HG03095 (cell line): ENCODE data around the gene SOS2.

Experiments used
- ATAC-seq: cut with Tn5 transposase; IDR thresholded peaks from one replicate; pipeline ENCODE4 v1.9.1; 2021; ENCODE audit warnings: moderate library complexity; ENCODE audit not compliant: unreplicated experiment

The SOS2 gene

DNA sequence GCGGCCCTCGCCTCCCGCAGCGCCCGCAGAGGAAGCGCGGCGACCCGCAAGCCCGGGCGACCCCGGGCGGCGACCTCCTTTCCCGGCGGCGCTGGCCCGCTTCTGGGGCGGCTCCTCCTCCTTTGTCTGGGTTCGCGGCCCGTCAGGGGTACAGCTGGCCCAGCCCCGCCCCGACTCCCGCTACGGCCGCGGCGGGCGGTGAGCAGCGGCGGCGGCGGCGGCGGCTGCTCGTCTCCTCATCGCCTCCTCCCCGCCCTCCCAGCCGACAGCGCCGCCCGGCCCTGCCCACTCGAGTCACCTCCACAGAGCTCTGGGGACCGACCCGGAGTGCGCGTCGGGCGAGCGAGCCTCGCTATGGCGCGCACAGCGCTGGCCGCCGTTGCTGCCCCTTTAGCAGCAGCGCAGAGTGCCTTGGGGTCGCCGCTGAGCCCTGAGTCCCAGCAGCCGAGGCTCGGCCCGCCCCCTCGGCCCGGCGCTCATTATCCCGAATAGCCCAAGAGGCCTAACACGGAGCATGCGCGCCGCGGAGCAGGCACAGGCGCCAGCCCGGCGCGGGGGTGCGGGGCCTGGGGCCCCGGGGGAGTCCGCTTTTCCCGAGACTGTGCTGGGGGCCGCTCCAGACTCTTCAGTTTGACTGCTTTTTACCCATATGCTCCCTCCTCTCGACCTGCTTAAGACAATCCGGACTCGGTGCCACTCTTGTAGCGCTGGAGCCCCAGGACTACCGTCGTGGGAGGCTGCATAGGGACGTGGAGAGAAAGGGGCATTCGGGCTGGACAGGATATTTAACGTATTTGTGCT is at the start of gene SOS2:
TSS of gene SOS2 (minus strand) at position 104 of the 801 bp plus-strand sequence. CDS start 295 bp downstream, outside the sequence.
- peak; percentile 81 for ATAC-seq

DNA sequence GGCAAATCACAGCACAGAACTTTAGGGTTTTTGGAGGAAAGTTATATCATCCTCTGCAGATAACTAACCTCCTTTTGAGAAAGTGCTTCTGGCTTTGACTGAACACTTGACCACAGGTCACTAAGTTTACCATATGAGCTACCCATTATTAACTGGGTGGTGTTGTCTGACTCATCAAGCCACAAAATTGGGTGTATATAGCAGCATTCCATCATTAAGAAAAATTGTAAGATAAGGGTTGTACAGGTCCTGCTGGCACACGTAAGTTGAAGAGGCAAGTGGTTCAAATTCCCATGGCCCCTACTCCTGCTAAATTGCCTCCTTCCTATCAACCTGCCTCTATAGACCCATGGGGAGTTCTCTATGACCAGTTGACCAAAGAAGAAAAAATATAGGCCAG is 41.1 kb upstream of the SOS2 start:
- no peak for ATAC-seq

DNA sequence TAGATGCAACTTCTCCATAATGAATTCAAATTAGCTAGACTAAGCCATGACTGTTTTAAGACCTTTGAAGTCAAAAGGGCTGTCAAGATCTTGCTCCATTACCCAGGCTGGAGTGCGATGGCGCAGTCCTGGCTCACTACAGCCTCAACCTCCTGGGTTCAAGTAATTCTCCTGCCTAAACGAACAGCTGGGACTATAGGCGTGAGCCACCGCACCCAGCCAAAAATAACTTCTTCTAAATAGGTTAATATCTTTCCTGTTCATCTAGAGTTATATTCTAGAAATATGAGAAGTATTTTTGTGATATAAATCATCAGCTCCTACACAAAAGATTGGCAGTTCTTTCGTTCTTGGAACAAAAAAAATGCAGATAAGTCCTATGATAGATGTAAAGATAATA is 39.6 kb upstream of the SOS2 start:
- ATAC-seq, result no peak

DNA sequence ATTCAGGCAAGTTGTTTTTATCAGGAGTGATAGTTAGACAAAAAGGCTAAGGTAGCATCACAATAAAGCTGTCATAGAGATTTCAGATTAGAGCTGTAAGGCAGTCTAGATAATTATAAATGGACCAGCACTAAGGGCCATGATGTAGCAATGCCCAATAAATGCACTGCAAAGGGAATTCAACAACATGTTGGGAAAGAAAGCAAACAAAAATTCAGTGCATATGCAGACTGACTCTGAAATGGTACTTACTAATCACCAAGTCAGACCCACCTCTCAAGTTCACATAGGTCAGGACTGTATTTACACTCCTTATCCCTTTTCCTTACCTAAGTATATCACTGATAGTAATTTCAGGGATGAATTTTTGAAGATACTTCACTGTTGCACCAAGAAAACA is 33.7 kb upstream of the SOS2 start:
- ATAC-seq, result no peak

DNA sequence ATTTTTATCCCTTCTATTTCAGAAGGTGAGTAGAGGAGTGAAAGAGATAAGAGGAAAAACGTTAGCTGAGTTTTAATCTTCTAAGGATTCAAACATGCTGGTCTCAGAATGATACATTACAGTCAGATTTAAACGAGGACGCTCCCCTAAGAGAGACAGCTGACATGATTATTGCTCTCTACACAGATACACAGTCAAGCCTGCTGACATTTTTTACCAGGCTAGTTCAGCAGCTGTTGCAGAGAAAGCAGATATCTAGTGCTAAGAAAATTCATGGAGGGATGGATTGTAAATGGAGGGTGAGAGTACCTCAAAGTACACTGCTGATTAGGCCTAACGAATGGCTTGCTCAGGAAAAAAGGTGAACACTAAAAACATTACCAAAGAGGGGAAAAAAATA is 31.9 kb upstream of the SOS2 start:
- ATAC-seq, result no peak

DNA sequence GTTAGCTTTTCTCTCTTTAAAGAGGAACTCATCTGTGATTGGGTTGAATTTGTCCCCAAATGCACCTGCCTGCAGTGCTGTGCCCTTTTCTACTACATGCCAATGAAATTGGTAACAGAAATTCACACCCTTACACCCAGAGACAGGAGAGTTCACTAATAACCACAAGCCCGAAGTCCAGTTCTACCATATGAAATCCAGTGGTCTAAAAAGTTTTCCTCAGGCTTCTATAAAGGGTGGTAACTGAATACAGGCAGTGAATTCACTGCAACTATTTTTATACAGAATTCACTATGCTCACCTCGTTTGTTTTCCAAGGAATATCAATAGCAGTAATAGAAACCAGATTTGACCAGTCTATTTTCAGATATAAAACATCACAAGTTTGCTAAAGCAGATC is 31.5 kb upstream of the SOS2 start:
- ATAC-seq, result no peak

DNA sequence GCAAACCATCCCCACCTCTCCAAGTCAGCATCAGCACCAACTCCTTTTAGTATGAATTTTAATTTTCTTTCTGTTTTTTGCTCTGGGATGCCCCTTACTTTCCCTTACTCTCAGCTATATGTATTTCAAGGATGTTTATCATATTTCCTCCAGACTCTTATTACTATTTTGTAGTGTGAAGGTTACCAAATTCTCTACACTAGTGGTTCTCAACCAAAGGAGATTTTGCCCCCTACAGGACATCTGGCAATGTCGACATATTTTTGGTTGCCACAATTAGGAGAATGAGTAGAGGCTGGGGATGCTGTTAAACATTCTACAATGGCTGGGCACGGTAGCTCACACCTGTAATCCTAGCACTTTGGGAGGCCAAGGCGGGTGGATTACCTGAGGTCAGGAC is 29.1 kb upstream of the SOS2 start:
- no peak for ATAC-seq

DNA sequence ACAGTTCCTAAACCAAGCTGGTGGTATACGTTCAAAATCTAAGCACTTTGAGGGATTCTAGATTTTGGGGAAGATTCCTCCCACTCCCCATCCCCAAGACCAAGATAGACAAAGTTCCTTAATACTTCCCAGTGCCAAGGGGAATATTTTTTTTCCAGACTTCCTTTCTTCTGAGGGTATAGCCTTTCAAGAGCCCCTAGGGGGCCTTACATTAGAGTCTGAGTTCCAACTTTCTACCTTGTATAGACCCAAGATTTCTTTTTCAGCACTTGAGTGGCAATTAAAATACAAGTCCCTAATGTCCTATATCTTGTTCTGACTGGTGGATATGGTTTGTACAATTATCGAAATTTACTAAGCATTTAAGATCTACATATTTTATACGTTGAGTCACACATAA is 28.7 kb upstream of the SOS2 start:
- ATAC-seq, result no peak

DNA sequence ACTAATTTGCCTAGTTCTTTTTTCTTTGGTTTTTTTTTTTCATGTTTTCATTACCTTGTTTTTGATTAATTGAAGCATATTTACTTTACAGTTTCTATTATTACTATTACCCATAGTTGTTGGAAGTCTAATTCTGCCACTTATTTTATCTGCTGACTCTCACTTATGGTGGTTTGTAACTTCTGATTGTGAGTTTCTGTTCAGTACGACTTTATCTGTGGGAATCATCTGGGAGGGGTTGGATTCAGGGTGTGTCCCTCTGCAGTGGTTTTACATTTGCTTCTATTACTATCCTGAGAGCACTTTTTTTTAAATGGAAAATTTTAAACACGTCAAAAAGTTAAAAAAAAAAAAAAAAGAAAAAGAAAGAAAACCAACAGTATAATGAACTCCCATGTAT is 26.4 kb upstream of the SOS2 start:
- ATAC-seq, result no peak

DNA sequence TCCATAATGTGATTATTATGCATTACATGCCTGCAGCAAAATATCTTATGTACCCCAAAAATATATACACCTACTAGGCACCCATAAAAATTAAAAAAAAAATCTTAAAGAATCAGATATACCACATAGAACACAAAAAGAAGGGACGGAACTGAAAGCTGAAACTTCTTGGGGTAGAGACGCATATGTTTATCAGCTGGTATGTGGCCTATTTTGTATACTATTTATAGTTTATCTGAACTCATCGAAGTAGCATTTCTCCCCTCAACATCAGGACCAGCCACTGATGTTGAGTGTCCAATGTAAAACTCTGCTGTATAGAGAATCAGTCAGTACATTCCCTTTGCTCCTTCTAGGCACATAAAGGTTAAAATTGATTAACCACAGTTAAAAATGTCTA is 22.9 kb upstream of the SOS2 start:
- no peak for ATAC-seq

DNA sequence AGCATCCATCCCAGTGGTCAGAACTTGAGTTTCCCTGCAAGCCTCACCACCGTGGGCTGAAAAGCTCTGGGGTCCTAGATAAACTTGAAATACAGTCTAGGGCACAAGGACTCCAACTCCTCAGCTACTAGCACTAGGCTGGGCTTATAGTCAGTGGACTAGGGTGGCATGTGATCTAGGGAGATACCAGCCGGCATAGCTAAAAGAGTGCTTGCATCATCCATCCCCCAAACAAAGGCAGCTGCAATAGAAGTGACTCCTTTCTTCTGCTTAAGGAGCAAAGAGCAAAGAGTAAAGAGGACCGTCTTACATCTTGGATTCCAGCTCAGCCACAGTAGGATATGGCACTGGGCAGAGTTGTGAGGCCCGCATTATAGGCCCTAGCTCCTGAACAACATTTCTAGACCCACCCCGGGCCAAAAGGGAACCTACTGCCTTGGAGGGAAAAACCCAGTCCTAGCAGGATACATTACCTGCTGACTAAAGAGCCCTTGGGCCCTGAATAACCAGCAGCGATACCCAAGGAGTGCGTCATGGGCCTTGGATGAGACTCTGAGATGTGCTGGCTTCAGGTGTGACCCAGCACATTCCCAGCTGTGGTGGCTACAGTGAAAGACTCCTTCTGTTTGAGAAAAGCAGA is 17.9 kb upstream of the SOS2 start:
- ATAC-seq, result no peak

DNA sequence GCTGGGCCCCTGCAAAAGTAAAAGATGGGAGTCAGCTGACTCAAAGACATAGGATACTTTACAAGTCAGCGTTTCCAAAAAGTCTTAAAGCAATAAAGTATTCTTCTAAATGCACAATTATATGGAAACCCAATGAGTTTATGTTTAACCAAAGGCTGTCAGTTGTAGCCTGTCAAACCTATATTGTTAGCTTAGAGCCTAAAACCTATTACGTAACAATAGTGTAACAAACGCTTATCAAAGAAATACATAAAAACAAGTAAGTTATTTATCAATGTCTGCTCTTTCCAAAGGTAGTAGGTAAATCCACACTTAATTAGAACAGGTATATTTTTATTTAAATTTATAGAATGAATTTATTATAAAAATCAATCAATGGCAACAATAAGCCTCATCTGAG is 15.9 kb upstream of the SOS2 start:
- no peak for ATAC-seq

DNA sequence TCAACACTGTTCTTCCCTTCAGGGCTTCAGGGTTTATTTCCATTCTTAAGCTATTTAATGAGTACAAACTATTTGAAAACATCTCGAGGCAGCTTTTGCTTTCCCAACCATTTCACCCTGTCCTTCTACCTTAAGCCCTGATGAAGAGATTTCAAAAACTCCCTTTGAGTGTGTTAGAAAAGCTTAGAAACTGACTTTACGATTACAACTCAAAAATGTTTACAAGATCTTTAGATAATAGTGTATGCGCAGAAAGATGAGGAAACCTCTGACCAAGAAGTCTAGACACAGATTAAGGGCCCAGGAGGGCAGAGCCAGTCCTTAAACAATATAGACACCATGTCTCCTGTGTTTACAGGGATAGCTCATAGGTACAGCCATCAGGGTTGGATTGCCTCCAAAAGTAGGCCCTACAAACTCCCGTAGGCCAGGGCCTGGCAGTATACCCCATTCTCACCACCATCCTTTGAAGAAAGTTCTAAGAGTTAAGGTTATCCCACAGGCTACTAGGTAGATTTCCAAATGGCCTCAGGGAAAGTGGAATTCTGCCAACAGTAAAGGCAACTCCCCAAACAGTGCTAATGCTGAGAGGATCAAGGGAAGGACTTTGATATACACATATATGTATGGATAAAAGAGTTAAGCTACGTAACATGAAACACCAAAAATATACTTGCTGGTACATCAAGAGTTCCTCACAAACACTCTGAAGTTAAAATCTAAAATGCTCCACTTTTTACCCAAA is 11.4 kb upstream of the SOS2 start:
- no peak for ATAC-seq

DNA sequence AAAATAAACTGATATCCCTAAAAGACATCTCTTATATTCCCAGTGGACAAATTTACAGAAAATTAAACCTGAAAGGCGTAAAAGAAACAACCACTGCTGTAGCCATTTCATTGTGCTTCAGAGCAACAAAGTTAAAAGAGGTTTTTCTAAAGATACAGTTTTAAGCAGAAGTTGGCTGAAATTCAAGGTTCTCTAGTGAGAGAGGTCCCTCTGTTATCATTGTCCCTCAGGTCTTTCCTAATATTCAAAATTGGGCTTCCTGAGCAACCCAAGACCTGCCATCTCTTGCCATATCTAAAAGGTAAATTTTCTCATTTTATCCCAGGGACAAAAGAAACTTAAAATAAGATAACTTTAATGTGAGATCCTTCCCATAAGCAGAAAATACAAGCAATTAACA is 10.7 kb upstream of the SOS2 start:
- ATAC-seq, result no peak

DNA sequence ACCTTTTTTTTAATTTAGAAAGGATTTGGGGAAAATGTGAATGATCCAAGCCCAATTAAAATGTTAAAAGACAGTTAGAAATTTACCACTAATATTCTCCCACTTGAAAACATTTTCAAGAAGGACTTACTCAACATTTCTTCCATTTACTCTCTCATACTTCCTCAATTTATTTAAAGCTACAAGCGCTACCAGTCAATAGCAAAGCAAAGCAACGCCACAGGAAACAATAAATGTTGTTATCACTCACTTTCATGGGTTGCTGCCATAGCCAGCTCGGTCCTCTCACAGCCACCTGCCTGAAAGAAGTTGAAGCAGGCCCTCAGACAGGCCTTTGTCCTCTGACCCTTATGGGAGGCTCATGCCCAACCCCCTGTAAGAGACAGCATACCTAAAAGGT is 6.0 kb upstream of the SOS2 start:
- no peak for ATAC-seq

DNA sequence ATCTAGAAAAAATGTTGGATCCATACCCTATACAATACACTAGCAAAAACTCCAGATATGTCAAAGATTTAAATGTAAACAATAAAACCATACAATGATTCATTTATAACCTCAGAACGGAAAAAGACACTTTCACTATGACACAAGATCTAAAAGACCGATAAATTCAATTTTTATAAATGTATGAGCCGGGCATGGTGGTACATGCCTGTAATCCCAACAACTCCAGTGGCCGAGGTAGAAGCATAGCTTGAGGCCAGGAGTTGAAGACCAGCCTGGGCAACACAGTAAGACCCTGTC is 2.5 kb upstream of the SOS2 start:
- ATAC-seq, result no peak

DNA sequence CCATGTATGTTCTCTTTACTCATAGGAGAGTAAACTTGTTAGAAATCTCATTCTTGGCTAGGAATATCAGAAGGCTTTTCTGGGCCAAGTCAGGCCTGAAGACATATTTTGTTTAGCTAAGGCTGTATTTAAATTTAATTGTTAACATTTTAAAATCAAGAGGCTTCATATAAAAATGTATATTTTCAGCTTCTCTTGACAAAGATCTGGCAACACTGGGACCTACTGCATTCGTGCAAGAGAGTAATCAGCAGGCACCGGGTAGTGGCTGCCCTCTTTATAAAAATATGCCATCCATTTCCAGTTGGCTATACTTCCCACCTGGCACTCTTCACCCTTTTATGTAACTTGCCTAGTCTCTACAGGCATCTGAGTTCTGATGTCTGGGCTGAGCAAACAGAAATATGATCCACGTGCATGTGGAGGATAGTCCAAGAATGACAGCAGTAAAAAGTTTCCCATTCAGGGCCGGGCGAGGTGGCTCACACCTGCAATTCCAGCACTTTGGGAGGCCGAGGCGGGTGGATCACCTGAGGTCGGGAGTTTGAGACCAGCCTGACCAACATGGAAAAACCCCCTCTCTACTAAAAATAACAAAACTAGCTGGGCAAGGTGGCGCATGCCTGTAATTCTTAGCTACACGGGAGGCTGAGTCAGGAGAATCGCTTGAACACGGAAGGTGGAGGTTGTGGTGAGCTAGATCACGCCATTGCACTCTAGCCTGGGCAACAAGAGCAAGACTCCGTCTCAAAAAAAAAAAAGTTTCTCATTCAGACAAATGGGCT is 2.0 kb upstream of the SOS2 start:
- no peak for ATAC-seq

DNA sequence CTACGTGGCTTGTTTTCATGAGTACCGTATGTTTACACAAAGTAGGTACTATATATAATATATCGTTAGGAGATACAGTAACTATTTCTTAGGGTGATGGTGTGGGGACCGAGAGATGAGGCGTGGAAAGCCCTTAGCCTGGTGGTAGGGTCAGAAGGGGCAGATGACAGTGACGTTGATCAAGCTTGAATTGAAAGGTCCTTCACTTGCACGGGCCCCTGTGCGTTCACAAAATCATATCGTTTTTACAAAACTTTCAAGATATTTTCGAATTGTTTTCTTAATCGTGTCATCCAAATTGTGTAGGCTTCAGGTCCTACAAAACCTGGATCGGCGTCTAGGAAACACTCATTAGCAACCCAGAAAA is 881 bp upstream of the SOS2 start:
- no peak for ATAC-seq

DNA sequence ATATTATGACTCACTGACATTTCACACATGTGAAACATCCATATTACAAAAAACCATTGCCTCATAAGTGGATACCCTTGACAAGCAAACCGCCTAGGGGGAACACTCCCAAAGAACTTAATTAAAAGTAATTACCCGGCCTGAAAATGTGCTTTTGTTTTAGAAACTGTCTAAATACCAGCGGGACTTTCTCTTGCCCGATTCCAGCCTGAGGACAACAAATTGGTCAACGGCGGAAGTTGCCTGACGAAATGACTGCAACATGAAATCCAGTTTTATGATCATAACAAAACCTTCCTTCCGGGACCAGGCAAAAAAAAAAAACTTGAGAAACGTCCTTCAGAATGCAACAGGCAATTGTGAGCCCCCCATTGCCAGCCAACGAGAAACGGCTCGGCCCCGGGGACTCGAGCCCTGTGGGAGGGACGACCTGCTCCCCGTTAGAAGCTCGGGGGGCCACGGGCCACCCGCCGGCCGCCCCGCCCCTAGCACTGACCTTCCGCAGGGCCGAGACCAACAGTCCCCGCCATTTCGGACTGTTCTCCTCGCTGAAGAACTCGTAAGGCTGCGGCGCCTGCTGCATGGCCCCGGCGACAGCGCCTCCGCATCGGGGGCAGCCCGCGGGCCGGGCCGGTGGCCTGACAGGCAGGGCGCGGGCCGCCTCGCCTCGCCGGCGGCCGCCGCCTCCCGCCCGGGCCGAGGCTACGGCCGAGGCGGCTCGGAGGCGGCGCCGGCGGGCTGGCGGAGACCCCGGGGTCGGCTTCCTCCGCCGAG is 490 bp downstream of the SOS2 start:
- ATAC-seq, result peak; percentile 30

DNA sequence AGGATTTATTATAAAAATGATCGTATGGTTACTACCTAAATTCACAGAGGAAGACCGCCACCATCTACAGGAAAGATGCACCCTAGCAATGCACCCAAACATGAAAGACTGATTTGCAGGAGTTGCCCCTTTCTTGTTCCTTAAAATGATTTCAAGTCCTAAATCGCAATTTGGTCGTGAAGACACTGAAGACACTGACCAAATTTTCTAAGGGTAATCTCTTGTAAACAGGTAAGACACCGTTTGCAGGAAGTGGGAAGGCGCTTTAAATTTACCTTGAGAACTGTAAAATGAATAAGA is 1.0 kb downstream of the SOS2 start:
- no peak for ATAC-seq

DNA sequence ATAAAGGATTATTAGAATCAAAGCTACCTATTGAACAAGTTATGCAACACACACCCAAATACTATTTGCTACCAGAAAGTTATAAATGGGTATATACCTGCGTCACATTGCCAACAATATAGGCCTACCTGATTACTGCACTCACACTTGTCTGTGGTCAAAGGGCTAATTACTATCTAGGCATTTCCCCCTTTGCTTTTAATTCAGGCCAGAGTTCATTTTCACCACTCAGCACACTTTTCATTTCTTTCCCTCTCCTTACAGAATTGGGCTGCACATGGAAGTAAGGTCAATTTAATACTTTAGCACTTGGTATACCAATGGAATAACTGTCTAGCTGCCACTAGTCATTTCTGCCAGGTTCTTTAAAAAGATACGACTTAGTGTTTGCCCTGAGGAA is 1.7 kb downstream of the SOS2 start:
- ATAC-seq, result no peak
